ENCODE measurements around the gene ING3. TPM values are rescaled to one million over a fixed set of nuclear protein-coding genes. Genes with fewer than 3 reads are reported as not detected.

Gene ING3
- total RNA-seq, 1 donor from 2014 or later: 26.7 TPM

DNA sequence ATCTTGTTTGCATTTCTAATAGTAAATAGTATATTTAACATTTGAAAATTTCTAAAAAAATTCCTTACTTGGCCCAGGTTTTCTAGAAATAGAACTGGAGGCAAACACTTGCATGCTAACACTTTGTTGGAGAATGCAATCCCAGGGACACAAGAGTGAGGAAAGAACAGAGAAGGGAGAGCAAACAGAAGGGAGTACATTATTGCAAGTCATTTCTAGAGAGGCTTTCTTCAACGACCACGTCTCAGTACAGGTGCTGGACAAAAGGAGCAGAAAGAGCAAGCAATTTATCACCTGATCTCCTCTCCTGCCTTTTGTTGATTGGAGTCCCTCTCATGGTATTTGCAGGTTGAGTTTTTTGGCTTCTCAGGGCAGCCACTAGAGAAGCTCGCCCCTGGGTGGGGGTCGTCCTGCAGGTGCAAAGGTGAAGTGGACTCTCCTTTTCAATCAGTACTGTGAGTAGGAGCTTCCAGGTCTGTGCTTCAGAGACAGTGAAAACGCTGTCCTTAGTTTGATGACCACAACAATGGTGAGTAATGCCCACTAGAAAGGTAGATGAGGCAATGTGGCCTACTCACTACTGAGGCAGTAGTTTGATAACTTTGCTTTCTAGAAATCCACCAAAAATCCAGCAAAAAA is 43.1 kb downstream of the ING3 start:
- H3K4me3 Mint-ChIP-seq: no peak overlapping the region
- peaks cover 41% of the 10 kb centered on the region for H3K27me3 Mint-ChIP-seq (ENCODE audit: insufficient read depth)
- H3K36me3 Mint-ChIP-seq (ENCODE audit: low read depth): no peaks in the 10 kb centered on the region
- DNase-seq (ENCODE audit: low spot score): no peak
- H3K27ac Mint-ChIP-seq: no peak overlapping the region
- H3K4me1 Mint-ChIP-seq (ENCODE audit: low read depth): peaks cover 6% of the 10 kb centered on the region
- H3K9me3 Mint-ChIP-seq: no peaks in the 10 kb centered on the region
- intact Hi-C loops (cut with micrococcal nuclease): no loop called here

DNA sequence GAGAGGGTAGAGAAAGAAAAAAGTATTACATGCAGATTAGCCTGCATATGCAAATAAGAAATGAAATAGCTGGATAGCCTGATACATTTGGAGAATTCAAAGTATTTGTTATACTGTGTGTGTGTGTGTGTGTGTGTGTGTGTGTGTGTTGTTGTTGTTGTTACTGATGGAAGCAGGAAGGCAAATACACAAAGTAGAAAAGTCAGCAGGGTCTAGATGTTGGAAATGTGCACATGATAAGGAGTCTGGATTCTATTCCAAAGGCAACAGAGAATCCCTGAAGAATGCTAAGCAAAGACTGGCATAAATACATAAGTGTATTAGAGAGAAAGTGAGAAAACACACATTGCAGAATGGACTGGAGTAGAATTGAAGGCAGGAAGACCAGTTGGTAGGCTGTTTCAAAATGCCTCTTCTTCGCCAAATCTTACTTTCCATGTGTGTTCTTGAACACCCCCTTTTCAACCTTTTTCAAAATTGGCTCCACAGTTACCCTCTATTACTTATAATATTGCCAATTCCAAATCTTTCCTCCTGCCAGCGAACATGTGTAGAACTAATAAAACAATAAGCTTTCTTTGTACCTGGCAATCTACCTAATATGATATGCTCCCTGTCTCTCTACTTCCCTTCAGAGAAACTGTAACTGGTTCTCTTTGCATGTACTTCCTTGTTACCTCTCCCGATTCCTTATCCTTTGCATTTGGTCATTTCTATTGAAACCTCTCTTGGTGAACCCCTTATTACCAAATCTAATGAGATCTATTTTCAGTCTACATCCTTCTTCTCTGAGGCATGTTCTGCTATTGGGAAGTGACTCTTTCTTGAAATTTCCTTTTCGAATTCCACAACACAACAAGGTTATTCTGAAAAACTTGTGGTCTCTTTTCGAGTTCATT is 44.2 kb downstream of the ING3 start:
- DNase-seq (ENCODE audit: low spot score): no peak
- H3K9me3 Mint-ChIP-seq: no peaks in the 10 kb centered on the region
- intact Hi-C loops (cut with micrococcal nuclease): no loop called here
- no peaks in the 10 kb centered on the region for H3K4me1 Mint-ChIP-seq (ENCODE audit: low read depth)
- no peak overlapping the region for H3K27ac Mint-ChIP-seq
- no peaks in the 10 kb centered on the region for H3K36me3 Mint-ChIP-seq (ENCODE audit: low read depth)
- H3K4me3 Mint-ChIP-seq: no peak overlapping the region
- H3K27me3 Mint-ChIP-seq (ENCODE audit: insufficient read depth): peaks cover 33% of the 10 kb centered on the region

DNA sequence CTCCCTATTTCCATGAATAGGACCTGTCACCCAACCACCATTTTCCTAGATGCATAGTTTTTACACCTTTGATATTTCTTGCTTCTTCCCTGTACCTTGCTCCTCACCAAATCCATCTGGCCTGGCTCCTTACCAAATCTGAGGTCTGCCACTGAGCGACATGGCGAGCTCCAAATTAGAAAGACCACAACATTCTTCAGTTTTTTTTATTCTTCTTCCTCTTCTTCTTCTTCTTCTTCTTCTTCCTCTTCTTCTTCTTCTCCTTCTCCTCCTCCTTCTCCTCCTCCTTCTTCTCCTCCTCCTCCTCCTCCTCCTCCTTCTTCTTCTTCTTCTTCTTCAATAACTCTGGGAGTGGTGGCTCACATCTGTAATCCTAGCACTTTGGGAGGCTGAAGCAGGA is 45.1 kb downstream of the ING3 start:
- Mint-ChIP-seq H3K4me1 (ENCODE audit: low read depth) (peaks cover 4% of the 10 kb centered on the region), H3K27me3 (ENCODE audit: insufficient read depth) (peaks cover 26% of the 10 kb centered on the region), H3K36me3 (ENCODE audit: low read depth) (no peaks in the 10 kb centered on the region), H3K4me3 (no peak overlapping the region), H3K27ac (no peak overlapping the region), H3K9me3 (no peaks in the 10 kb centered on the region)
- intact Hi-C loops (cut with micrococcal nuclease): no loop called here
- no peak for DNase-seq (ENCODE audit: low spot score)

DNA sequence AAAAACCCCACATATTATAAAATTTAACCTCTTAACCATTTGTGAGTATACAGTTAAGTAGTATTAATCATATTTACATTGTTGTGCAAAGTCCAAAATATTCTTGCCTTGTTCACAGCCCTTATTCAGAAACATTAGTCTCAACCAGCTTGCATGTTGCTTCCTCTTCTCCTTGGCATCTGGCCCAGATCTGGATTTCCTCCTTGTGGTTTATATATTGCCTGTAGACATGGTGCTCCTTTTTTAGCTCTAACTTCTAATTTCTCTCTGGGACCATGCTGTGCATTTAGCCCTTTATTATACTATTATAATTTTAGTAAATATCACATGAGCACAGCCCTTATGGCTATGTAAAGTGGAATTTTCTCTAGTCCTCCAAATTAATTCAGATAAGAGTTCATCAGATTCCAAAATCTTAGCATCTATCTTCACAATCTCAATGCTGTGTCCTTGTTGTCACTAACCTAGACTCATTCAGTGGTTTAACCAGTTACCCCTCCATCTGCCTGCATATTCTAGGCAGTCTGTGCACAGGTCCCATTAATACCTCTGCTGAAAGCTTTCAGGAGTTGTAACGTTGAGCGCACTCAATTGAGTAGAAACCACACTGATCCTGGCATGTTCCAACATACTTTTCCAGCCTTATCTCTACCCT is 45.9 kb downstream of the ING3 start:
- Mint-ChIP-seq H3K27me3 (ENCODE audit: insufficient read depth) (peaks cover 23% of the 10 kb centered on the region), H3K4me1 (ENCODE audit: low read depth) (peaks cover 4% of the 10 kb centered on the region), H3K4me3 (no peak overlapping the region), H3K27ac (no peak overlapping the region), H3K9me3 (no peaks in the 10 kb centered on the region), H3K36me3 (ENCODE audit: low read depth) (no peaks in the 10 kb centered on the region)
- no peak for DNase-seq (ENCODE audit: low spot score)
- intact Hi-C loops (cut with micrococcal nuclease): no loop called here

DNA sequence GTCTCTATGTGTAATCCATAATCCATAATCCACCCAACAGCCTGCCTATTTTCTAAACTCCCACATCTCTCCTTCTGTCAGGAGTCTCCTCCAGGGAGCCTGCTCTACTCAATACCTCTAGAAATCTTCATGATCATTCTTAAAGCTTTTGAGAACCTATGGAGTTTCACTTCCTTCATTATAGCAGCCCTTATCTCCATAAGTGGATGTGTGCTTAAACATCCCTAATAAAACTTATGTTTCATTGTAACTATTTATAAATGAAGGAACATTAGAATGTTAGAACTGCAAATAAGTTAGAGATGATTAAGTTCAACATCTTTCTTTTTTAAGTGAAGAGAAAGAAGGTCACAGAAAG is 46.4 kb downstream of the ING3 start:
- Mint-ChIP-seq H3K4me1 (ENCODE audit: low read depth) (peaks cover 4% of the 10 kb centered on the region), H3K27me3 (ENCODE audit: insufficient read depth) (peaks cover 20% of the 10 kb centered on the region), H3K27ac (no peak overlapping the region), H3K36me3 (ENCODE audit: low read depth) (no peaks in the 10 kb centered on the region), H3K9me3 (no peaks in the 10 kb centered on the region), H3K4me3 (no peak overlapping the region)
- intact Hi-C loops (cut with micrococcal nuclease): no loop called here
- no peak for DNase-seq (ENCODE audit: low spot score)

DNA sequence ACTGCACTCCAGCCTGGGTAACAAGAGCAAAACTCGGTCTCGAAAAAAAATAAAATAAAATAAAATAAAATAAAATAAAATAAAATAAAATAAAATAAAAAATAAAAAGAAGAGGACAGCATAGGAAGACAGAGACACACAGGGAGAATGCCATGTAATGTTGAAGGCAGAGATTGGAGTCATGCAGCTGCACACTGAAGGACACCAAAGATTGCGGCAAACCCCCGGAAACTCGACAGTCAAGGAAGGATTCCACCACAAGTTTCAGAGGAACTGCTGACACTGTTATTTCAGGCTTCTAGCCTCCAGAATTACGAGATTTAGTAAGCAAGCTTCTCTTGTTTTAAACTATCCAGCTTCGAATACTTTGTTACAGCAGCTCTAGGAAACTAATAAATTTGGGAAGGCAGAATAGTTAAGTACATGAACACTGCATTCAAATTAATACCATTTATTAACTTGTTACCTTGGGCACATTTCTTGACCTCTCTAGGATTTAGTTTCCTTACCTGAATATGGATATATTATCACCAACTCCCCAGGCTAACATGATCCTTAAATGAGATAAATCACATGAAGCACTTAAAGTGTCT is 47.4 kb downstream of the ING3 start:
- Mint-ChIP-seq H3K36me3 (ENCODE audit: low read depth) (no peaks in the 10 kb centered on the region), H3K27me3 (ENCODE audit: insufficient read depth) (peaks cover 16% of the 10 kb centered on the region)
- intact Hi-C loops (cut with micrococcal nuclease): no loop called here

DNA sequence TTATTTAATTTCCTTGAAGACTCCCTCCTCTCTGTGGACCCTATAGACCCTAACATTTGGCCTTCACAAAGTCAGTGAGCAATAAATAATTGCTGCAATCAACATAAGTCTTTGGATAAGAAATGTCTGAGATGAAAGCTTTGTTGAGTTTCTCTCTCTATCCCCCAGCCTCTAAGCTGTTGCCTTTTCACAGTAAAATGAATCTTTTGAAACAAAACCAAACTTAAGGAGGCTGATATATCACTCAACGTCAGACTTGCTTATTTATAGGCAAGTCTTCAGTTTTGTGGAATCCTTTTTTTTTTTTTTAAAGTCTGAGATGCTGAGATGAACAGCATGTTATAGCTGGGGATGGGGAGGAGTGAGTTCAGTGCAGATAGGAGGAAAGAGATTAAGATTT is 47.9 kb downstream of the ING3 start:
- H3K27ac Mint-ChIP-seq: no peak overlapping the region
- H3K27me3 Mint-ChIP-seq (ENCODE audit: insufficient read depth): peaks cover 15% of the 10 kb centered on the region
- no peak for DNase-seq (ENCODE audit: low spot score)
- no peaks in the 10 kb centered on the region for H3K9me3 Mint-ChIP-seq
- intact Hi-C loops (cut with micrococcal nuclease): no loop called here
- H3K4me3 Mint-ChIP-seq: no peak overlapping the region
- peaks cover 4% of the 10 kb centered on the region for H3K4me1 Mint-ChIP-seq (ENCODE audit: low read depth)
- H3K36me3 Mint-ChIP-seq (ENCODE audit: low read depth): no peaks in the 10 kb centered on the region

More for the DNA sequence above, 47.4 kb downstream of the ING3 start:
- H3K27ac Mint-ChIP-seq: no peak overlapping the region
- no peak overlapping the region for H3K4me3 Mint-ChIP-seq
- no peaks in the 10 kb centered on the region for H3K9me3 Mint-ChIP-seq
- no peak for DNase-seq (ENCODE audit: low spot score)
- peaks cover 4% of the 10 kb centered on the region for H3K4me1 Mint-ChIP-seq (ENCODE audit: low read depth)

DNA sequence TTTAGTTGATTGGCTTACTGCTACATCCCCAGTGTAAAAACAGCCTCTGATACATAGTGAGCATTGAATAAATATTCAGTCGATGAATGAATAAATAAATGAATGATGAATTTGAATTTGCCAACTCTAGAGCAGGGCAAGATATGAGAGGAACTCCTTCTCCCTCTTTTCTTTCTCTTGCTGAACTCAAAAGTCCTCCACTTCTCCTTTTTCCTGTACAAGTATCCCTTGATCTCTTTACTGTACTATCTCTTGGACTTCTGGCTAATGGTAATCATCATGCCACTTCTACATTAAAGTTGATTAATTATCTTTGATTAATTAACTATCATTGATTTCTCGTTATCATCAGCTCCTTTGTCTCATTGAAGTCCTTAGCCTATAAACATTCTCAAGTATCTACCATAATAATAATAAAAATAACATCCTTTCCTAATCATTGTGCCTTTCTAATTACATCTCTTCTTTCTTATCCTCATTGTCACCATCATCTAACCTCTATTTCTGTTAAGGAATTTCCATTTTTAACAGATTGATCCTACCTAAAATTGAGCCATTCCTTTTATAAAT is 48.5 kb downstream of the ING3 start:
- DNase-seq (ENCODE audit: low spot score): no peak
- Mint-ChIP-seq H3K4me1 (ENCODE audit: low read depth) (peaks cover 4% of the 10 kb centered on the region), H3K4me3 (no peak overlapping the region), H3K27me3 (ENCODE audit: insufficient read depth) (peaks cover 13% of the 10 kb centered on the region), H3K36me3 (ENCODE audit: low read depth) (no peaks in the 10 kb centered on the region), H3K9me3 (no peaks in the 10 kb centered on the region), H3K27ac (no peak overlapping the region)
- intact Hi-C loops (cut with micrococcal nuclease): no loop called here

DNA sequence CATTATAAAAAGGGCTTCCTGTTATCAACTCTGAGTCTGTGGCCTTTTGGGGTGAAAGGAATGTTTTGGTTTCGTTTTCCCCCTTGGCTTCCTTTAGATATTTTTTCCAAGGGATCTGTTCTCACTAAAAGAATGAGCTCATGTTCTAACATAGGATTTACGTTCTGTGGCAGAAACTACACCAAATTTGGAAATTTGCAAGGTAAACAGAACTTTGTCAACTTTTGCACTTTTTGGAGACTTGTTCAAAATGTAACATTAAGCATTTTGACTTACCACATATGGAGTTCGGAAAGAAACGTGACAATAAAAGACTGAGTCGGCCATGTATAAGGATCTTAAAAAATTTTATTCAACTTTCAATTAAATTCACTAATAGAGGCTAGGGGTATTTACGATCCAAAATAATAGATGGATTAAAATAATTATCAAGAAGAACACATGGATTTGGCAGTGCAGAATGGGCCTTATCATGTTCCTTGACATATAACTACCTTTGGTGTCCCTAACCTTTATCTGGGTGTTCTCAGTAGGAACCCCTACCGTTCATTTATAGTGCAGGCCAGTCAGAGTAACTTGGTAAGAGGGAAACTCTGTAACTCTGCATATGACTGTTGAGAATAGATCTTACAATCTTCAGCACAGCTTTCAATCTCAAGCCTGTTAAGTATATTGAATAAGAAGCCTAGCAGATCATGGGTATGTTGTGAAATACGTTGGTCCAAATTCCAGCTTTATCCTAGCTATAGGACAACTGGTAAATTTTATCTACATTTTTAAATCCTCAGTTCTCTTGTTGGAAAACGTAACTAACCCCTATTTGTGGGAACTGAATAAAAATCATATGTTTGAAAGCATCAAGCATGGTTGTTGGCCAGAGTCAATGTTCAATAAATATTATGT is 49.8 kb downstream of the ING3 start:
- no peaks in the 10 kb centered on the region for H3K9me3 Mint-ChIP-seq
- H3K27me3 Mint-ChIP-seq (ENCODE audit: insufficient read depth): peaks cover 14% of the 10 kb centered on the region
- intact Hi-C loops (cut with micrococcal nuclease): no loop called here
- no peaks in the 10 kb centered on the region for H3K36me3 Mint-ChIP-seq (ENCODE audit: low read depth)
- H3K4me1 Mint-ChIP-seq (ENCODE audit: low read depth): peaks cover 4% of the 10 kb centered on the region
- no peak overlapping the region for H3K4me3 Mint-ChIP-seq
- DNase-seq (ENCODE audit: low spot score): no peak
- H3K27ac Mint-ChIP-seq: no peak overlapping the region

DNA sequence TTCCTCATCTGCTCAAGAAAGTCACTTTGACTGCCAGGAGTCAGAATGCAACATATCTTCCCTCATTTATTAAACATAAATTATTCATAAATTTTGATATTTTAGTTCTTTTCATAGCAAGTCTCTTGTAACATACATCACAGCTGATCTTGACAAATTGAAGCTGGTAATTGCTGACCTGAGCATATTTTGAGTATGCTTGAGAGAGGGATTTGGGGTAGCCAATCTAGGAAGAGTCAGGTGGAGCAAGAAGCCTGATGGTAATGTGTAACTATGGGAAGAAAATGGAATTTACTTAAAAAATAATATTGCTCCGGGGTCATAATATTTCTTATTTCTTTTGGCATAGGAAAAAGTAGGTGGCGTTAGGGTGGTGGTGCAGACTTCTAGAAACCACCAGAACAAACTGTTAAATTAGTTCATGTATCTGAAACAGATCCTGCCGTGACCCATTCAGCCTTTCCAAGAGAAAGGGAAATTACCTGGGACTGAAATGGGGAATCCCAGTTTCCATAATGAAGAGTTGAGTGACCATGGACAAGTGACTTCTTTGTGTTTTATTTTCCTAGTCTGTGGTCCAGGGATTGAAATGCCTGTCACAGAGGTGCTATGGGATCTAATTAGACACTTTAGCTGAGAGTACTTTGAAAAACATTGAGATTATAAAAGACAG is 50.8 kb downstream of the ING3 start:
- DNase-seq (ENCODE audit: low spot score): no peak
- H3K27ac Mint-ChIP-seq: no peak overlapping the region
- H3K9me3 Mint-ChIP-seq: no peaks in the 10 kb centered on the region
- H3K27me3 Mint-ChIP-seq (ENCODE audit: insufficient read depth): peaks cover 9% of the 10 kb centered on the region
- no peaks in the 10 kb centered on the region for H3K36me3 Mint-ChIP-seq (ENCODE audit: low read depth)
- H3K4me3 Mint-ChIP-seq: no peak overlapping the region
- intact Hi-C loops (cut with micrococcal nuclease): no loop called here
- H3K4me1 Mint-ChIP-seq (ENCODE audit: low read depth): peaks cover 4% of the 10 kb centered on the region

DNA sequence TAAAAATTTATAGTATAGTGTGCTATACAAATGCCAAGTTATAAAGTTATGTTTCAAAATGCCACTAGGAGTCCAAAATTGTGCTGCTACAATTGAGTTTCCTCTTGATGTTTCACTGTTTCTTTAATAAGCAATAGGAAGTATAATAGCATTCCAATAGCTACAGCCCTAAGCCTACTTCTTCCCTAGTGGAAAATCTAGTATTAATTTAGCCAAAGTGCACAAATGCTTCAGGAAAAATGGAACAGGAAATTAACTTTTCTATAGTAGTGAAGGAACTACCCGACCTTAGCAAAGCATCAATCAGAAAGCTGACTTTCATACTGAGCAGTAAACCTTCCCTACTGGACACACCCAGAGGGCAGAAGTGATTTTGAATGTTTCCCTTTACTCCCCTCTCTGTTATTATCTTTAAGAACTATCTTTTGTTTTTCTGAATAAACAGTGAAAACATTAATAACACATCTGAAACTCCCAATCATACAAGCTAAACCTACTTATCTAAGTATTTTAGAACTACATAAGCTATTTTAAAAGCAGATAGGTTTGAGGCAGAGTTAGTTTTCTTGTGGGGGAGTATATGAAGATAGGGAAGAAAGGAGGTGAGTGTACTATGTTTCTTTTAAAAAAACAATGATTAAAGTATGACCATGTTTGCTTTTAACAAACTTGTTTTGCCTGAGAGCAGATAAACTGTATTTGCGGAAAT is 51.6 kb downstream of the ING3 start:
- H3K4me3 Mint-ChIP-seq: no peak overlapping the region
- H3K27ac Mint-ChIP-seq: no peak overlapping the region
- DNase-seq (ENCODE audit: low spot score): no peak
- intact Hi-C loops (cut with micrococcal nuclease): no loop called here
- peaks cover 5% of the 10 kb centered on the region for H3K27me3 Mint-ChIP-seq (ENCODE audit: insufficient read depth)
- peaks cover 4% of the 10 kb centered on the region for H3K4me1 Mint-ChIP-seq (ENCODE audit: low read depth)
- no peaks in the 10 kb centered on the region for H3K9me3 Mint-ChIP-seq
- H3K36me3 Mint-ChIP-seq (ENCODE audit: low read depth): no peaks in the 10 kb centered on the region

All from activated T-helper 1 cell treated with anti-CD3 and anti-CD28 coated beads, Interleukin-12 subunit alpha, Interleukin-12 subunit beta, Interleukin-2, Interleukin-4 antibody, amounts not matched to agents 30 ng/mL and 10 ng/mL and 1 ng/mL, durations not matched to agents 14 hours and 24 hours and 36 hours (primary cell).